Neural cell (in vitro differentiated cells): ENCODE results near the gene IAH1. TPM values are rescaled to one million over a fixed set of nuclear protein-coding genes. Genes with fewer than 3 reads are reported as not detected.

Experiments used
- H2AFZ ChIP-seq: fragments of 200-600, 300-800 bp; sonication (generic), shearing (Covaris generic); 2 replicates; pipeline ENCODE4 v1.6.0; 2014; ENCODE audit warnings: low read depth, mild to moderate bottlenecking, antibody characterized with exemption, low read length, moderate library complexity
- H3F3A ChIP-seq: fragments of 200-600 bp; shearing (Covaris generic); 2 replicates; pipeline ENCODE4 v1.6.1; 2016; ENCODE audit warnings: mild to moderate bottlenecking, moderate library complexity, mixed read lengths, antibody characterized with exemption, low read length; ENCODE audit not compliant: insufficient read depth, poor library complexity, severe bottlenecking
- H3K27ac ChIP-seq: fragments of 200-600, 300-800 bp; sonication (generic), shearing (Covaris generic); 2 replicates; pipeline ENCODE4 v1.5.1; 2014; ENCODE audit warnings: mild to moderate bottlenecking, low read length, moderate library complexity
- H3K27me3 ChIP-seq: fragments of 300-800, 200-600 bp; sonication (generic), shearing (Covaris generic); 2 replicates; pipeline ENCODE4 v1.6.0; 2014; ENCODE audit warnings: mild to moderate bottlenecking, low read depth, low read length, moderate library complexity; ENCODE audit not compliant: insufficient read depth
- H3K36me3 ChIP-seq: fragments of 300-800, 200-600 bp; sonication (generic), shearing (Covaris generic); 2 replicates; pipeline ENCODE4 v1.5.1; 2014; ENCODE audit warnings: mild to moderate bottlenecking, antibody characterized with exemption, low read length, moderate library complexity; ENCODE audit not compliant: insufficient read depth
- H3K4me2 ChIP-seq: fragments of 300-800, 200-600 bp; sonication (generic), shearing (Covaris generic); 2 replicates; pipeline ENCODE4 v1.6.0; 2014; ENCODE audit warnings: mild to moderate bottlenecking, low read length
- H3K4me3 ChIP-seq: fragments of 300-800, 200-600 bp; sonication (generic), shearing (Covaris generic); 2 replicates; pipeline ENCODE4 v1.5.1; 2014; ENCODE audit warnings: mild to moderate bottlenecking, low read length, moderate library complexity
- H3K79me2 ChIP-seq: fragments of 200-600 bp; shearing (Covaris generic); replicated peaks from 2 replicates; pipeline ENCODE4 v1.6.0; 2014; ENCODE audit warnings: mild to moderate bottlenecking, low read length, moderate library complexity; ENCODE audit not compliant: insufficient read depth
- H3K9ac ChIP-seq: fragments of 300-800, 200-600 bp; sonication (generic), shearing (Covaris generic); 2 replicates; pipeline ENCODE4 v1.6.1; 2016; ENCODE audit warnings: mild to moderate bottlenecking, low read length, mixed read lengths
- H3K9me2 ChIP-seq: fragments of 200-600 bp; shearing (Covaris generic); 2 replicates; pipeline ENCODE4 v1.6.1; 2016; ENCODE audit warnings: mild to moderate bottlenecking, low read length, mixed read lengths; ENCODE audit not compliant: insufficient read depth
- H3K9me3 ChIP-seq: fragments of 200-600, 300-800 bp; sonication (generic), shearing (Covaris generic); 2 replicates; pipeline ENCODE4 v1.6.1; 2016; ENCODE audit warnings: mild to moderate bottlenecking, mixed run types, low read length, moderate library complexity, mixed read lengths
- H4K20me1 ChIP-seq: fragments of 200-600 bp; shearing (Covaris generic); 2 replicates; pipeline ENCODE4 v1.6.1; 2016; ENCODE audit warnings: mild to moderate bottlenecking, mixed run types; ENCODE audit not compliant: insufficient read depth
- CTCF ChIP-seq: fragments of 450-650 bp; IDR thresholded peaks from 2 replicates; pipeline ENCODE4 v1.5.1; 2014; ENCODE audit warnings: antibody characterized with exemption, mild to moderate bottlenecking, moderate library complexity; ENCODE audit not compliant: poor library complexity, severe bottlenecking
- EP300 ChIP-seq: fragments of 450-650 bp; conservative IDR thresholded peaks from 2 replicates; pipeline ENCODE4 v1.6.1; 2014; ENCODE audit warnings: antibody characterized with exemption, mild to moderate bottlenecking, moderate library complexity; ENCODE audit not compliant: poor library complexity, severe bottlenecking
- EZH2 ChIP-seq: fragments of 200-600, 300-800 bp; shearing (Covaris generic), sonication (generic); IDR thresholded peaks from 2 replicates; pipeline ENCODE4 v1.6.1; 2014; ENCODE audit warnings: antibody characterized with exemption, low read length, borderline replicate concordance, mild to moderate bottlenecking; ENCODE audit not compliant: insufficient read depth, poor library complexity, severe bottlenecking
- MXI1 ChIP-seq: fragments of 450-650 bp; conservative IDR thresholded peaks from 2 replicates; pipeline ENCODE4 v1.6.1; 2014; ENCODE audit warnings: antibody characterized with exemption, mild to moderate bottlenecking; ENCODE audit not compliant: poor library complexity, severe bottlenecking
- POLR2AphosphoS5 ChIP-seq: IDR thresholded peaks from 2 replicates; pipeline ENCODE4 v1.6.1; 2012
- RAD21 ChIP-seq: fragments of 450-650 bp; conservative IDR thresholded peaks from 2 replicates; pipeline ENCODE4 v1.6.1; 2014; ENCODE audit warnings: antibody characterized with exemption, mild to moderate bottlenecking, moderate library complexity
- REST ChIP-seq: IDR thresholded peaks from 2 replicates; pipeline ENCODE4 v1.6.1; 2012; ENCODE audit warnings: borderline replicate concordance
- SMC3 ChIP-seq: fragments of 450-650 bp; conservative IDR thresholded peaks from 2 replicates; pipeline ENCODE4 v1.6.1; 2014; ENCODE audit warnings: antibody characterized with exemption, mild to moderate bottlenecking, moderate library complexity; ENCODE audit not compliant: poor library complexity
- TAF1 ChIP-seq: IDR thresholded peaks from 2 replicates; pipeline ENCODE4 v1.6.1; 2012; ENCODE audit warnings: low read depth
- polyA plus RNA-seq: library from polyadenylated mRNA; depleted of rRNA; stranded (reverse); fragments of >200 nt; gene quantifications from 2 replicates; pipeline ENCODE4 v1.2.3, GENCODE V29; 2014

IAH1 gene
- polyA plus RNA-seq, 1 donor from 2014 or later, result 33.0 TPM

- TF ChIP-seq MXI1, result no peak
- TF ChIP-seq TAF1, result no peak
- TF ChIP-seq EZH2, result no peak
- TF ChIP-seq RAD21, result no peak
- no peak for TF ChIP-seq POLR2AphosphoS5
- no peak for TF ChIP-seq SMC3
- no peak for TF ChIP-seq EP300
- TF ChIP-seq REST, result no peak
- no peak for TF ChIP-seq CTCF
- Histone ChIP-seq H3K9me3 (no peaks in the 10 kb centered on the region), H3K9ac (no peak overlapping the region), H3F3A (no peaks in the 10 kb centered on the region), H3K4me2 (no peak overlapping the region), H3K9me2 (no peaks in the 10 kb centered on the region), H3K36me3 (no peaks in the 10 kb centered on the region), H3K79me2 (no peaks in the 10 kb centered on the region), H2AFZ (no peak overlapping the region), H4K20me1 (no peaks in the 10 kb centered on the region), H3K27ac (no peak overlapping the region), H3K27me3 (no peaks in the 10 kb centered on the region), H3K4me3 (no peak overlapping the region)
These were observed 6.7 kb upstream of the IAH1 start for GRCh38 chr2:9467687-9468086.

GRCh38 chr2:9471206-9471605 is 3.1 kb upstream of the IAH1 start:
- no peaks in the 10 kb centered on the region for H3K79me2 ChIP-seq
- TF ChIP-seq EP300 (no peak), TAF1 (no peak), SMC3 (no peak), EZH2 (no peak), REST (no peak), MXI1 (no peak), POLR2AphosphoS5 (no peak), RAD21 (no peak), CTCF (no peak)

More at GRCh38 chr2:9471206-9471605, 3.1 kb upstream of the IAH1 start:
- H3K27me3 ChIP-seq, result no peaks in the 10 kb centered on the region
- H4K20me1 ChIP-seq, result no peaks in the 10 kb centered on the region
- no peak overlapping the region for H3K27ac ChIP-seq
- H2AFZ ChIP-seq, result no peak overlapping the region
- no peaks in the 10 kb centered on the region for H3K9me3 ChIP-seq
- no peak overlapping the region for H3K9ac ChIP-seq
- H3K9me2 ChIP-seq, result no peaks in the 10 kb centered on the region
- H3F3A ChIP-seq, result no peaks in the 10 kb centered on the region
- no peaks in the 10 kb centered on the region for H3K36me3 ChIP-seq
- no peak overlapping the region for H3K4me3 ChIP-seq
- H3K4me2 ChIP-seq, result no peak overlapping the region
